Measurements from ENCODE around the gene RAB11FIP3.
"Not testable (repeated sequence)": the region's sequence is repeated elsewhere in the genome, so short reads cannot be mapped to it uniquely, and the experiment has no call there.

RAB11FIP3 gene

DNA sequence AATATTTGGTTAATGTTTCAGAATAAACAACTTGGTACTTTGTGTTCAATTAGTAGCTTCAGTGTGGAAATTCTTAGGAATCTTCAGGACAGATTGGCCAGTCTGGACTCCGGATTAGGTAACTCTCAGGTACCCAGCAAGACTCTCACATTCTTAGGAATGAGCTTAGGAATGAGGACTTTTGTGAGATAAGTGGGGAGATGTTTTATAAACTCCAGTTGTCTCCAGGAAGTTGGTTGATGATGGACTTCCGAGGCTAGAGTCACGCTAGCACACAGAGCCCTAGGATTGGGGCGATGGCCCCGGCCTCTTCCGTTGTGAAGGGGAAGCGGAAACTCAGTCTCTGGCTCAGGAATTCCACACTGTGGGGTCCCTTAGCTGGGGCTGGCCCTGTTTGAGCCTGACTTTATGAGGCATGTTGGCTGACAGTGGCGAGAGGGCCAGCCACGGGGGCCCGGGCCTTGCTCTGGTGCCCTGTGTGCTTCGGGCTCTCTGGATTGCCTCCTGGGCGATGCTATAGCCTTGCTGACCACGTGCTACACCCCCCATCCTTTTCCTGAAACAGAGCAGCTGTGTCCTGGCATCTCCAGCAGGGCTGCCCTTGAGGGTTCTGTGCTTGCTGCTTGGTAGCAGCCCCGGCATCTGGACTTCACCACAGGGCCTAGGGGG, 32.4 kb downstream of the RAB11FIP3 start:
- Histone ChIP-seq H3K4me3 (ENCODE audit: low read depth in 1 of 2, low read length in 2 of 2) (no peak overlapping the region), H3K9me3 (ENCODE audit: low read length) (no peaks in the 10 kb centered on the region), H3K27me3 (ENCODE audit: control insufficient read depth in 1 of 2, insufficient read depth in 2 of 2, low read length in 2 of 2) (no peaks in the 10 kb centered on the region), H3K27ac (ENCODE audit: low read depth, low read length) (no peak overlapping the region), H3K4me1 (ENCODE audit: insufficient read depth, low read length) (peaks cover 13% of the 10 kb centered on the region), H3K9ac (ENCODE audit: low read length) (no peak overlapping the region), H3K36me3 (ENCODE audit: insufficient read depth, low read length) (peaks cover 10% of the 10 kb centered on the region)

GRCh38 chr16:459761-460160, 34.3 kb downstream of the RAB11FIP3 start:
- H3K27ac ChIP-seq (ENCODE audit: low read depth, low read length): no peak overlapping the region
- peaks cover 13% of the 10 kb centered on the region for H3K4me1 ChIP-seq (ENCODE audit: insufficient read depth, low read length)
- H3K9ac ChIP-seq (ENCODE audit: low read length): no peak overlapping the region
- H3K4me3 ChIP-seq (ENCODE audit: low read depth in 1 of 2, low read length in 2 of 2): no peak overlapping the region
- H3K27me3 ChIP-seq (ENCODE audit: control insufficient read depth in 1 of 2, insufficient read depth in 2 of 2, low read length in 2 of 2): no peaks in the 10 kb centered on the region
- H3K9me3 ChIP-seq (ENCODE audit: low read length): no peaks in the 10 kb centered on the region
- H3K36me3 ChIP-seq (ENCODE audit: insufficient read depth, low read length): peaks cover 12% of the 10 kb centered on the region

GRCh38 chr16:460787-461186, 35.3 kb downstream of the RAB11FIP3 start:
- no peaks in the 10 kb centered on the region for H3K9me3 ChIP-seq (ENCODE audit: low read length)
- H3K36me3 ChIP-seq (ENCODE audit: insufficient read depth, low read length): peaks cover 12% of the 10 kb centered on the region
- peaks cover 13% of the 10 kb centered on the region for H3K4me1 ChIP-seq (ENCODE audit: insufficient read depth, low read length)
- H3K9ac ChIP-seq (ENCODE audit: low read length): no peak overlapping the region
- H3K4me3 ChIP-seq (ENCODE audit: low read depth in 1 of 2, low read length in 2 of 2): no peak overlapping the region
- no peaks in the 10 kb centered on the region for H3K27me3 ChIP-seq (ENCODE audit: control insufficient read depth in 1 of 2, insufficient read depth in 2 of 2, low read length in 2 of 2)
- H3K27ac ChIP-seq (ENCODE audit: low read depth, low read length): no peak overlapping the region

DNA sequence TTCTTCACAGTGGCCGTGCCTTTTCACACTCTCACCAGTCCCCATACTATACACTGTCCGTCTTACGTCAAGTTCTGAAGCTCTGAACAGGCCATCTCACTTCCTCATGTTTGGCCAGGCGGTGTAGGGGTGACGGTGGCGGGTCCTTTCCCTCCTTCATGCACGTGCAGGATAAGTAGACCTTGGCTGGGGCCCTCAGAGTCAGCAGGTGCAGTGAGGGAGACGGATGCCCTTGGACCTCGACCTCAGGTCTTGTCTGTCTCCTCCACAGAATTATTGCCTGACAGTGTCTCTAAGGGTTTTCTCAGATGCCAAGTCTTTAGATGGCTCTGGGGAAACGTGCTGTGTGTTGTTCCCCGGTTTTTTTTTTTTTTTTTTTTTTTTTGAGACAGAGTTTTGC, 37.6 kb downstream of the RAB11FIP3 start:
- Histone ChIP-seq H3K4me3 (ENCODE audit: low read depth in 1 of 2, low read length in 2 of 2) (no peak overlapping the region), H3K4me1 (ENCODE audit: insufficient read depth, low read length) (peaks cover under 1% of the 10 kb centered on the region), H3K36me3 (ENCODE audit: insufficient read depth, low read length) (peaks cover 12% of the 10 kb centered on the region)

GRCh38 chr16:466651-467050, 41.2 kb downstream of the RAB11FIP3 start:
- Histone ChIP-seq H3K9me3 (ENCODE audit: low read length) (no peaks in the 10 kb centered on the region), H3K27me3 (ENCODE audit: control insufficient read depth in 1 of 2, insufficient read depth in 2 of 2, low read length in 2 of 2) (no peaks in the 10 kb centered on the region), H3K4me1 (ENCODE audit: insufficient read depth, low read length) (no peaks in the 10 kb centered on the region), H3K36me3 (ENCODE audit: insufficient read depth, low read length) (peaks cover 10% of the 10 kb centered on the region), H3K9ac (ENCODE audit: low read length) (no peak overlapping the region), H3K4me3 (ENCODE audit: low read depth in 1 of 2, low read length in 2 of 2) (no peak overlapping the region), H3K27ac (ENCODE audit: low read depth, low read length) (no peak overlapping the region)

More for the DNA sequence above, 37.6 kb downstream of the RAB11FIP3 start:
- Histone ChIP-seq H3K27ac (ENCODE audit: low read depth, low read length) (no peak overlapping the region), H3K9me3 (ENCODE audit: low read length) (no peaks in the 10 kb centered on the region), H3K9ac (ENCODE audit: low read length) (no peak overlapping the region), H3K27me3 (ENCODE audit: control insufficient read depth in 1 of 2, insufficient read depth in 2 of 2, low read length in 2 of 2) (no peaks in the 10 kb centered on the region)

GRCh38 chr16:467249-467871, 41.9 kb downstream of the RAB11FIP3 start:
- H3K9me3 ChIP-seq (ENCODE audit: low read length); H3K4me1 ChIP-seq (ENCODE audit: insufficient read depth, low read length); H3K36me3 ChIP-seq (ENCODE audit: insufficient read depth, low read length); H3K27me3 ChIP-seq (ENCODE audit: control insufficient read depth in 1 of 2, insufficient read depth in 2 of 2, low read length in 2 of 2); H3K27ac ChIP-seq (ENCODE audit: low read depth, low read length); H3K9ac ChIP-seq (ENCODE audit: low read length); H3K4me3 ChIP-seq (ENCODE audit: low read depth in 1 of 2, low read length in 2 of 2): not testable (repeated sequence)

DNA sequence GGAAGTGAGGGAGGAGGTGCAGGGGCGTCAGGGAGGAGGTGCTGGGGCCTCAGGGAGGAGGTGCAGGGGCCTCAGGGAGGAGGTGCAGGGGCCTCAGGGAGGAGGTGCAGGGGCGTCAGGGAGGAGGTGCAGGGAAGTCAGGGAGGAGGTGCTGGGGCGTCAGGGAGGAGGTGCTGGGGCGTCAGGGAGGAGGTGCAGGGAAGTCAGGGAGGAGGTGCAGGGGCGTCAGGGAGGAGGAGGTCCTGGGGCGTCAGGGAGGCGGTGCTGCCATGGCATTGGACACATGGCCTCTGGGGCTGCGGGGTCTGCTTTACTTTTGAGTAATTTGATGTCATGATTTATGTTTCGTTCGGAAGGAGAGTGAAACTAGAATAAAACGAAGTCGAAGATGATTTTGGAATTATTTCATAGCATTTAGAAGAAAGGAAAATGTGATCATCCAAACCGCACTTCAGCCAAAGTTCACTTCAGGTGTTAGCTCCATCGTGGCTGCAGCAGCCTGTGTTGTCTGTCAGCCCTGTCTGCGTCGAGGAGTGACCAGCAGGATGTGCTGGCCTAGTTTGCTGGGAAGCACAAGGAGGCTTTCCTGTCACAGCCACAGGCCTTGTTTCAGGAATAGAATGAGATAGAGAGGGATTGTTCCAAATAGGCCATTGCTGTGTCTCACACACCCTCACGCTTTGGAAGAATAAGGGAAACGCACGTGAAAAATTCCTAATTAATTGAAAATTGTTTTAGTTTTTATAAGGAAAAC, 42.8 kb downstream of the RAB11FIP3 start:
- no peaks in the 10 kb centered on the region for H3K9me3 ChIP-seq (ENCODE audit: low read length)
- H3K4me1 ChIP-seq (ENCODE audit: insufficient read depth, low read length): no peaks in the 10 kb centered on the region
- no peak overlapping the region for H3K9ac ChIP-seq (ENCODE audit: low read length)
- H3K36me3 ChIP-seq (ENCODE audit: insufficient read depth, low read length): no peaks in the 10 kb centered on the region
- no peak overlapping the region for H3K4me3 ChIP-seq (ENCODE audit: low read depth in 1 of 2, low read length in 2 of 2)
- no peak overlapping the region for H3K27ac ChIP-seq (ENCODE audit: low read depth, low read length)
- no peaks in the 10 kb centered on the region for H3K27me3 ChIP-seq (ENCODE audit: control insufficient read depth in 1 of 2, insufficient read depth in 2 of 2, low read length in 2 of 2)

DNA sequence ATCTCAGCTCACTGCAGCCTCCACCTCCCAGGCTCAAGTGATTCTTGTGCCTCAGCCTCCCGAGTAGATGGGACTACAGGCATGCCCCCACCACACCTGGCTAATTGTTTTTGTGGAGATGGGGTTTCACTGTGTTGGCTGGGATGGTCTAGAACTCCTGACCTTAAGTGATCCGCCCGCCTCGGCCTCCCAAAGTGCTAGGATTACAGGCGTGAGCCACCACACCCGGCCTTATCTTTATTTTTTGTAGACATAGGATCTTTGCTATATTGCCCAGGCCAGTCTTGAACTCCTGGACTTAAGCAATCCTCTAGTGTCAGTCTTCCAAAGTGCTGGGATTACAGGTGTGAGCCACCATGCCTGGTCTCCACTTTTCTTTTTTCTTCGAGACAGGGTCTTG, 44.0 kb downstream of the RAB11FIP3 start:
- H3K9ac ChIP-seq (ENCODE audit: low read length); H3K27ac ChIP-seq (ENCODE audit: low read depth, low read length); H3K9me3 ChIP-seq (ENCODE audit: low read length); H3K36me3 ChIP-seq (ENCODE audit: insufficient read depth, low read length); H3K27me3 ChIP-seq (ENCODE audit: control insufficient read depth in 1 of 2, insufficient read depth in 2 of 2, low read length in 2 of 2); H3K4me1 ChIP-seq (ENCODE audit: insufficient read depth, low read length); H3K4me3 ChIP-seq (ENCODE audit: low read depth in 1 of 2, low read length in 2 of 2): not testable (repeated sequence)

DNA sequence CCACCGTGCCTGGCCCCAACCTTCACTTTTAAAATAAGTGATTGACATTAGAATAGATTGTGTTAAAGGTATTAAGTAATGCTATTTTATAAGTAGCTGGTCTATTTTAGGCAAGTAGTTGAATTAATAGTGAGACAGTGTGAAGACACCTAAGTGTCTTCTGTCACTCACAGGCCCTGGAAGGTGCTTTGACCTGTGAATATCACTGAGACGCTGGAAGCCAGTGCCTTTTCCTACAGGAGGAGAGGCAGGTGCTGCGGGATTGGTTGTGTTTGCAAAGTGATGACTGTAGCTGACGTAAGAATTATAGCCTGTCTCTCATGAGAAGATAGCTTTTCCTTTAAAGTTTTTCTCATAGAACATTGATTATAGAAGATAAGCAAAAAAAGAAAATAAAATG, 45.0 kb downstream of the RAB11FIP3 start:
- no peaks in the 10 kb centered on the region for H3K4me1 ChIP-seq (ENCODE audit: insufficient read depth, low read length)
- H3K27me3 ChIP-seq (ENCODE audit: control insufficient read depth in 1 of 2, insufficient read depth in 2 of 2, low read length in 2 of 2): no peaks in the 10 kb centered on the region
- no peak overlapping the region for H3K27ac ChIP-seq (ENCODE audit: low read depth, low read length)
- H3K9ac ChIP-seq (ENCODE audit: low read length): no peak overlapping the region
- no peaks in the 10 kb centered on the region for H3K9me3 ChIP-seq (ENCODE audit: low read length)
- no peak overlapping the region for H3K4me3 ChIP-seq (ENCODE audit: low read depth in 1 of 2, low read length in 2 of 2)
- H3K36me3 ChIP-seq (ENCODE audit: insufficient read depth, low read length): no peaks in the 10 kb centered on the region

DNA sequence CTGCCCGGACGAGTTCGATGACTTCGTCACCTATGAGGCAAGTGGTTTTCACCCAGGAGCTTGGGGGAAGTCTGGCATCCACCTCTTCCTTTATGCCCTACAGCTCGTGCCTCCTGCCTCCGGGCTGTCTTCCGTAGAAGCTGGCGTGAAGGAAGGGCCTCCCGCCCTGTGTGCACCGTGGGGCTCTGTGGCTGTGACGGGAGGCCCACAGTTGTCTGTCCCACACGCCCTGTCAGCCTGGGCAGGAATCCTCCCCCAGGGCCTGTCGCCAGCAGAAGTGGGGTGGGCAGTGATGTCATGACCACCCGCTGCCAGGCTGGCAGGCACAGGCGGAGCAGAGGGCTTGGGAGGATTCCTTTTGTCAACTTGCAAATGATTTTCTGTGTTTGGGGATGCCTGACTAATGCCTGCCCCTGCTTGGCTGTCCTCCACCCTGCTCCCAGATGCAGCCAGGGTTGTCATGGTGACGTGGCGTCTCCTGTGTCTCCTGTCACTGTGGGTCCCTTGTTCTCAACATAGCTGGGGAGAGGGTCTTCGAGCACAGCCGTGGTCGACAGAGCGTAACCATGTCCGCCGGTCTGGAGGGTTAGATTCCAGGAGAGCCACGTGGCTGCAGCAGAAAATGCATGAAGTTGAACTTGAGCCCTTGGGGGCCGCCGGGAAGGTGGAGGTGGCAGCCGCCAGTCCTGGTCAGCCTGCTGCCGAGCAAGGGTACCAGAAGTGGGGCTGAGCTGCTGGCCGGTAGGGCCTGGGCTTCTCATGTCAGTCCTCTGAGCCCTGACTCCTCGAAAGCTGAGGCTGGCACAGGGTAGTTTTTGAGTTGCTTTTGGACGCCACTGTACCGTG, 46.1 kb downstream of the RAB11FIP3 start:
- no peak overlapping the region for H3K9ac ChIP-seq (ENCODE audit: low read length)
- no peaks in the 10 kb centered on the region for H3K27me3 ChIP-seq (ENCODE audit: control insufficient read depth in 1 of 2, insufficient read depth in 2 of 2, low read length in 2 of 2)
- H3K27ac ChIP-seq (ENCODE audit: low read depth, low read length): no peak overlapping the region
- no peaks in the 10 kb centered on the region for H3K9me3 ChIP-seq (ENCODE audit: low read length)
- no peaks in the 10 kb centered on the region for H3K4me1 ChIP-seq (ENCODE audit: insufficient read depth, low read length)
- no peak overlapping the region for H3K4me3 ChIP-seq (ENCODE audit: low read depth in 1 of 2, low read length in 2 of 2)
- H3K36me3 ChIP-seq (ENCODE audit: insufficient read depth, low read length): no peaks in the 10 kb centered on the region

DNA sequence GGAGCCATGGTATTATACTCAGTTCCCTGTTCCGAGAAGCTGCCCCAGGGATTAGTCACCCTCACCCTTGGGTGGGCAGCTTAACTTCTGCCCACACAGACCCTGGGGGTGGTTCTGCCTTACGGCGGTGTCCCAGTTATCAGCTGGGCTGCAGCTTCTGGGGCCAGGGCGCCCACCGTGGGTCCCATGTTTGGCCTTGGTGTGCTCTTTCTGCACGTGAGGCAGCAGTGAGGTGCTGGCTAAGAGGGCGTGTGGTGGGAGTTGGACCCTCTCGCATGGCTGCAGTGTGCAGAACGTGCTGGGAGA, 46.7 kb downstream of the RAB11FIP3 start:
- H3K27ac ChIP-seq (ENCODE audit: low read depth, low read length): no peak overlapping the region
- no peak overlapping the region for H3K9ac ChIP-seq (ENCODE audit: low read length)
- no peak overlapping the region for H3K4me3 ChIP-seq (ENCODE audit: low read depth in 1 of 2, low read length in 2 of 2)
- no peaks in the 10 kb centered on the region for H3K27me3 ChIP-seq (ENCODE audit: control insufficient read depth in 1 of 2, insufficient read depth in 2 of 2, low read length in 2 of 2)
- H3K9me3 ChIP-seq (ENCODE audit: low read length): no peaks in the 10 kb centered on the region
- no peaks in the 10 kb centered on the region for H3K4me1 ChIP-seq (ENCODE audit: insufficient read depth, low read length)
- H3K36me3 ChIP-seq (ENCODE audit: insufficient read depth, low read length): no peaks in the 10 kb centered on the region

Measured in muscle layer of colon (tissue), 2 donors.